Panc1 (cell line): ENCODE data around the gene NOTCH1. TPM values are rescaled to one million over a fixed set of nuclear protein-coding genes. Genes with fewer than 3 reads are reported as not detected.
A peak's percentile ranks its signal among the peaks of the same experiment; 100 is the strongest.

Source experiments
- ATAC-seq: fragments of 200-7000 bp; cut with Tn5 transposase; 2 replicates; pipeline ENCODE4 v1.9.1; 2020; ENCODE audit warnings: mild to moderate bottlenecking, moderate library complexity
- BruUV-seq: library from RNA; stranded (reverse); fragments of 400-500 nt; replicated peaks from 2 replicates; lab custom pipeline; 2021; lab: Mats Ljungman, UMichigan
- CTCF ChIA-PET: fragments of 300-600 bp; sonication (Branson Sonifier 250); formaldehyde crosslinking; loops from one replicate; lab custom pipeline; 2022; ENCODE audit warnings: antibody characterized with exemption; lab: Charles Lee
- POLR2A ChIA-PET: fragments of 300-600 bp; sonication (Branson Sonifier 250); formaldehyde crosslinking; loops from one replicate; lab custom pipeline; 2022; ENCODE audit warnings: antibody characterized with exemption; lab: Charles Lee
- DNase-seq: peaks from one replicate; pipeline ENCODE4 v3.0.0-alpha.2; 2010; ENCODE audit warnings: low read depth, low spot score
- H3K27ac ChIP-seq: 2 replicates; pipeline ENCODE4 v1.5.1; 2011; ENCODE audit warnings: mild to moderate bottlenecking, low read length, inconsistent platforms
- H3K27me3 ChIP-seq: fragments of 200-500 bp; sonication (Bioruptor generic); 2 replicates; pipeline ENCODE4 v1.6.0; 2014; ENCODE audit warnings: low read length, inconsistent platforms; ENCODE audit not compliant: control insufficient read depth, insufficient read depth
- H3K36me3 ChIP-seq: fragments of 200-500 bp; sonication (Bioruptor generic); 2 replicates; pipeline ENCODE4 v1.5.1; 2014; ENCODE audit warnings: inconsistent platforms, mild to moderate bottlenecking, low read length, moderate library complexity; ENCODE audit not compliant: control insufficient read depth, insufficient read depth
- H3K4me1 ChIP-seq: 2 replicates; pipeline ENCODE4 v1.5.1; 2011; ENCODE audit warnings: inconsistent platforms, mild to moderate bottlenecking, low read length, moderate library complexity; ENCODE audit not compliant: control insufficient read depth, insufficient read depth
- H3K4me3 ChIP-seq, 2 experiments: 2 replicates each; pipeline ENCODE4 v1.5.1; 2011 to 2012; ENCODE audit warnings: low read depth in 2 of 2, low read length in 2 of 2, mild to moderate bottlenecking in 2 of 2, inconsistent platforms in 1 of 2, moderate library complexity in 1 of 2
- H3K9me3 ChIP-seq: fragments of 200-500 bp; sonication (Bioruptor generic); 2 replicates; pipeline ENCODE4 v1.5.1; 2014; ENCODE audit warnings: low read depth, mild to moderate bottlenecking, inconsistent platforms, low read length, moderate library complexity; ENCODE audit not compliant: control insufficient read depth, insufficient read depth
- POLR2AphosphoS5 ChIP-seq: IDR thresholded peaks from 2 replicates; pipeline ENCODE4 v1.6.1; 2012; ENCODE audit warnings: mild to moderate bottlenecking, low read depth, low read length, moderate library complexity
- SIN3A ChIP-seq: IDR thresholded peaks from 2 replicates; pipeline ENCODE4 v1.6.1; 2012; ENCODE audit warnings: low read depth, mild to moderate bottlenecking, low read length, moderate library complexity, borderline replicate concordance; ENCODE audit not compliant: insufficient read depth
- TCF7L2 ChIP-seq: IDR thresholded peaks from 2 replicates; pipeline ENCODE4 v1.6.1; 2011; ENCODE audit warnings: mild to moderate bottlenecking, low read depth, low read length, inconsistent platforms
- in situ Hi-C: cut with HindIII; loops from 2 replicates; pipeline ENCODE4 v1.10.0; 2016; ENCODE audit warnings: low sequenced_read_pairs, low pct_unique_long_range_greater_than_20kb
- intact Hi-C: fragments of 100-400 bp; cut with micrococcal nuclease; formaldehyde crosslinking; loops from one replicate; pipeline ENCODE4 v1.10.0; 2022; ENCODE audit not compliant: unreplicated experiment
- total RNA-seq: library from RNA; stranded (reverse); gene quantifications from one replicate; pipeline ENCODE4 v1.2.1, GENCODE V29; 2021; ENCODE audit not compliant: unreplicated experiment
- TF ChIP-seq, protein P1 (sequence below): fragments of 450-650 bp; IDR thresholded peaks from 2 replicates; pipeline ENCODE4 v1.5.1; 2017; ENCODE audit warnings: mild to moderate bottlenecking
- TF ChIP-seq, protein P2 (sequence below), 2 experiments: IDR thresholded peaks; 2 replicates each; pipeline ENCODE4 v1.6.1; 2011 to 2012; ENCODE audit warnings: low read depth in 2 of 2, control low read depth in 1 of 2, low read length in 1 of 2, mild to moderate bottlenecking in 1 of 2, moderate library complexity in 1 of 2; ENCODE audit not compliant: insufficient read depth in 1 of 2

The NOTCH1 gene
- total RNA-seq, 1 experiment from 2014 or later = 13.4 TPM

DNA sequence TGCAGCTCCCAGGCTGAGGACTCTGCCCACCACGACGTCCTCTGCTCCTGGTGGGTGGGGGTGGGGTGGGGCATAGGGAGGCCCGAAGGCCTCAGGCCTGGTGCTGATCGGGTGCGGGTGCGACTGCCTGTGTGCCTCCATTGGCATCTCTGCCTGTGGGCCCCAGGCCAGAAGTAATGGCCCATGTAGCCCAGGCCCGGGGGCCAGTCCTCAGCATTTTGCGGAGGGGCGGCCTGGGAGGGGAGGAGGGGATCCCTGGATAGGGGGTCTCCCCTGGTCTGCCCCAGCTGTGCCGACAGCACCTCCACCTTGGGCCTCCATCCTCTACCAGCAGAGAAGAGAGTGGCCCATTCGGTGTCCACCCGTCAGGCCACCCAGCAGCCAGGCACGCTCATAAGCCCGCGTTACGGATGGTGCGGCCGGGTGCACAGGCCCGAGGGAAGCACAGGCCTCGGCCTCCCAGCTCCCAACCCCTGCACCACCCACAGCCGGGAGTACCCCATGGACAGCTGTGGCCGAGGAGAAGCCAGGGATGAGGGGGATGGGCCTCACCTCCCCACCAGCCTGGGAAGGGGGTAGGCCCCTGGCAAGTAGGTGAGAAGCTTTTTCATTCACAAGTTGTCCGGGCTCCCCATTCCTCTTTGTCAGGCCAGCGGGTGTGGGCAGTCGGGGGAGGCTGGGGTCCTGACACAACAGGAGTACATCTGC is 1.8 kb upstream of the NOTCH1 start:
- ATAC-seq = no peak
- TF ChIP-seq TCF7L2 (no peak), SIN3A (no peak), POLR2AphosphoS5 (no peak)
- TF ChIP-seq, protein P1, sequence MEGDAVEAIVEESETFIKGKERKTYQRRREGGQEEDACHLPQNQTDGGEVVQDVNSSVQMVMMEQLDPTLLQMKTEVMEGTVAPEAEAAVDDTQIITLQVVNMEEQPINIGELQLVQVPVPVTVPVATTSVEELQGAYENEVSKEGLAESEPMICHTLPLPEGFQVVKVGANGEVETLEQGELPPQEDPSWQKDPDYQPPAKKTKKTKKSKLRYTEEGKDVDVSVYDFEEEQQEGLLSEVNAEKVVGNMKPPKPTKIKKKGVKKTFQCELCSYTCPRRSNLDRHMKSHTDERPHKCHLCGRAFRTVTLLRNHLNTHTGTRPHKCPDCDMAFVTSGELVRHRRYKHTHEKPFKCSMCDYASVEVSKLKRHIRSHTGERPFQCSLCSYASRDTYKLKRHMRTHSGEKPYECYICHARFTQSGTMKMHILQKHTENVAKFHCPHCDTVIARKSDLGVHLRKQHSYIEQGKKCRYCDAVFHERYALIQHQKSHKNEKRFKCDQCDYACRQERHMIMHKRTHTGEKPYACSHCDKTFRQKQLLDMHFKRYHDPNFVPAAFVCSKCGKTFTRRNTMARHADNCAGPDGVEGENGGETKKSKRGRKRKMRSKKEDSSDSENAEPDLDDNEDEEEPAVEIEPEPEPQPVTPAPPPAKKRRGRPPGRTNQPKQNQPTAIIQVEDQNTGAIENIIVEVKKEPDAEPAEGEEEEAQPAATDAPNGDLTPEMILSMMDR = no peak
- TF ChIP-seq, protein P2, sequence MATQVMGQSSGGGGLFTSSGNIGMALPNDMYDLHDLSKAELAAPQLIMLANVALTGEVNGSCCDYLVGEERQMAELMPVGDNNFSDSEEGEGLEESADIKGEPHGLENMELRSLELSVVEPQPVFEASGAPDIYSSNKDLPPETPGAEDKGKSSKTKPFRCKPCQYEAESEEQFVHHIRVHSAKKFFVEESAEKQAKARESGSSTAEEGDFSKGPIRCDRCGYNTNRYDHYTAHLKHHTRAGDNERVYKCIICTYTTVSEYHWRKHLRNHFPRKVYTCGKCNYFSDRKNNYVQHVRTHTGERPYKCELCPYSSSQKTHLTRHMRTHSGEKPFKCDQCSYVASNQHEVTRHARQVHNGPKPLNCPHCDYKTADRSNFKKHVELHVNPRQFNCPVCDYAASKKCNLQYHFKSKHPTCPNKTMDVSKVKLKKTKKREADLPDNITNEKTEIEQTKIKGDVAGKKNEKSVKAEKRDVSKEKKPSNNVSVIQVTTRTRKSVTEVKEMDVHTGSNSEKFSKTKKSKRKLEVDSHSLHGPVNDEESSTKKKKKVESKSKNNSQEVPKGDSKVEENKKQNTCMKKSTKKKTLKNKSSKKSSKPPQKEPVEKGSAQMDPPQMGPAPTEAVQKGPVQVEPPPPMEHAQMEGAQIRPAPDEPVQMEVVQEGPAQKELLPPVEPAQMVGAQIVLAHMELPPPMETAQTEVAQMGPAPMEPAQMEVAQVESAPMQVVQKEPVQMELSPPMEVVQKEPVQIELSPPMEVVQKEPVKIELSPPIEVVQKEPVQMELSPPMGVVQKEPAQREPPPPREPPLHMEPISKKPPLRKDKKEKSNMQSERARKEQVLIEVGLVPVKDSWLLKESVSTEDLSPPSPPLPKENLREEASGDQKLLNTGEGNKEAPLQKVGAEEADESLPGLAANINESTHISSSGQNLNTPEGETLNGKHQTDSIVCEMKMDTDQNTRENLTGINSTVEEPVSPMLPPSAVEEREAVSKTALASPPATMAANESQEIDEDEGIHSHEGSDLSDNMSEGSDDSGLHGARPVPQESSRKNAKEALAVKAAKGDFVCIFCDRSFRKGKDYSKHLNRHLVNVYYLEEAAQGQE (IDR thresholded peaks at IDR 0.05; ENCODE audit: insufficient read depth in 1 of 2, low read depth in 2 of 2, low read length in 1 of 2) = no peak
- Histone ChIP-seq H3K4me3 (no peak overlapping the region), H3K27ac (no peak overlapping the region), H3K27me3 (no peaks in the 10 kb centered on the region), H3K36me3 (peaks cover 2% of the 10 kb centered on the region; the same call in 1 of the 2 replicates), H3K4me1 (peaks cover 14% of the 10 kb centered on the region), H3K9me3 (no peaks in the 10 kb centered on the region)
- ChIA-PET POLR2A (no interaction called here), CTCF (interaction anchor here (0.6 kb wide), 1 partner anchor 128 kb away, joined by 3 read pairs; no protein-coding TSS in a partner anchor)
- in situ Hi-C loops = loop anchor here (10.0 kb wide), 1 partner anchor 63 kb away; the partner anchor contains the start of gene SEC16A
- no TSS peak for BruUV-seq
- intact Hi-C loops = no loop called here
- no peak for DNase-seq

DNA sequence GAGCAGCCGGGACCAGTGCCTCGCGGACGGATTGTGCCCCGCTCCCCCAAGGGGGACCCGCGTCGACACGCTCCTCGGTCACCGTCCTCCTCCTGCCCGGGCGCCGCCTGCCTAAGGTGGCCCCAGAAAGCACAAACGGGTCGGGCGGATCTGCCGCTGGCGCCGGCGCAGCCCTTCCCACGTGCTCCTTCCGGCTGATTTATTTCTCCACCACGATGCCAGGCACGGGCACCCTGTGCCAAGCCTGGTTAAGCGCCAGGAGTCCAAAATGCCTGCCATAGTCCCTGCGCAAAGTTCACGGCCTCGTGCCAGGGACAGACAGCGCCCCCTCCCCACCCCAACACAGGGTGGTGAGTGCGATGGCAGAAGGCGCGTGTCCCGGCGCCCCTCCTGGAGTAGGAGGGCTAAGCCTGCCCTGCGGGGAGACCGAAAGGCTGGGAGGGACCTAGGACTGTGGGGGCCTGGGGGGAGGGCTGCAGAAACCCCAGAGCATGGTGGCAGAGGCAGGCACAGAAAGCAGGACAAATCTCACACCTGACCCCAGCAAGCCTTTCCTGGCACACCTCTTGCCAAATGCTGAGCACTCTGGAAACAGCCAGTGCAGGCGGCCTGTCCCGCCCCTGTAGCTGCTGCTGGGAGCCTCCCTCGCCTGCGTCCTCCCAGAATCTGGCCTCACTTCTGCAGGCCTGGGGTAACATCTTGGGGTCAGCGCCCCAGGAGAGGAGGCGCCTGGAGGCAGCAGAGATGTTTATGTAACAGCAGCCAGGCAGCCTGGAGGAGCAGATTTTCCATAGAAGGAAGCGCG is 1.1 kb upstream of the NOTCH1 start:
- POLR2A ChIA-PET = no interaction called here
- CTCF ChIA-PET = no interaction called here
- in situ Hi-C loops = loop anchor here (10.0 kb wide), 1 partner anchor 62 kb away; the partner anchor contains the start of gene SEC16A

More for the DNA sequence above, 1.1 kb upstream of the NOTCH1 start:
- peak; percentile 35 for ATAC-seq
- Histone ChIP-seq H3K27ac (peak overlapping the region; percentile 72), H3K36me3 (peaks cover 2% of the 10 kb centered on the region; the same call in 1 of the 2 replicates), H3K4me3 (peak overlapping the region; percentile 48 to 52), H3K27me3 (no peaks in the 10 kb centered on the region), H3K9me3 (no peaks in the 10 kb centered on the region), H3K4me1 (peaks cover 14% of the 10 kb centered on the region)
- DNase-seq = no peak
- TF ChIP-seq, protein P2 (IDR thresholded peaks at IDR 0.05; ENCODE audit: insufficient read depth in 1 of 2, low read depth in 2 of 2, low read length in 1 of 2) = no peak
- TF ChIP-seq, protein P1 = no peak
- TF ChIP-seq SIN3A = no peak
- TF ChIP-seq POLR2AphosphoS5 = no peak
- no peak for TF ChIP-seq TCF7L2
- BruUV-seq = no TSS peak
- intact Hi-C loops = no loop called here
